PC-3 (cell line): ENCODE data around the gene LMOD1. TPM values are rescaled to one million over a fixed set of nuclear protein-coding genes. Genes with fewer than 3 reads are reported as not detected.

Source experiments
- ATAC-seq: fragments of 200-7000 bp; cut with Tn5 transposase; 2 replicates; pipeline ENCODE4 v1.9.1; 2020; ENCODE audit warnings: mild to moderate bottlenecking, moderate library complexity
- BruUV-seq: library from RNA; stranded (reverse); fragments of 400-500 nt; replicated peaks from 2 replicates; lab custom pipeline; 2021; lab: Mats Ljungman, UMichigan
- CTCF ChIA-PET: fragments of 300-600 bp; sonication (Branson Sonifier 250); formaldehyde crosslinking; loops from one replicate; lab custom pipeline; 2022; ENCODE audit warnings: antibody characterized with exemption; lab: Charles Lee
- POLR2A ChIA-PET: fragments of 300-600 bp; sonication (Branson Sonifier 250); formaldehyde crosslinking; loops from one replicate; lab custom pipeline; 2022; ENCODE audit warnings: antibody characterized with exemption; ENCODE audit not compliant: unreplicated experiment; lab: Charles Lee
- DNase-seq: peaks from one replicate; pipeline ENCODE4 v3.0.0-alpha.2; 2015
- H2AFZ ChIP-seq: fragments of 300-600 bp; sonication (generic); 2 replicates; pipeline ENCODE4 v1.6.0; 2016; ENCODE audit warnings: antibody characterized with exemption, low read length
- H3F3A ChIP-seq: fragments of 300-600 bp; sonication (generic); one replicate; pipeline ENCODE4 v1.6.0; 2017; ENCODE audit warnings: antibody characterized with exemption, low read length, control low read depth, mild to moderate bottlenecking; ENCODE audit not compliant: unreplicated experiment
- H3K27ac ChIP-seq: fragments of 300-600 bp; sonication (generic); 2 replicates; pipeline ENCODE4 v1.5.1; 2016; ENCODE audit warnings: mild to moderate bottlenecking, low read length
- H3K27me3 ChIP-seq: fragments of 300-600 bp; sonication (generic); 2 replicates; pipeline ENCODE4 v1.6.1; 2016; ENCODE audit warnings: low read length, mixed read lengths
- H3K36me3 ChIP-seq: fragments of 300-600 bp; sonication (generic); 2 replicates; pipeline ENCODE4 v1.6.1; 2016; ENCODE audit warnings: low read depth, mixed run types, low read length, mixed read lengths
- H3K4me1 ChIP-seq: fragments of 300-600 bp; sonication (generic); 2 replicates; pipeline ENCODE4 v1.5.1; 2016; ENCODE audit warnings: low read length; ENCODE audit not compliant: insufficient read depth
- H3K4me2 ChIP-seq: fragments of 300-600 bp; sonication (generic); 2 replicates; pipeline ENCODE4 v1.6.0; 2016; ENCODE audit warnings: low read length
- H3K4me3 ChIP-seq: fragments of 300-600 bp; sonication (generic); 2 replicates; pipeline ENCODE4 v1.5.1; 2016; ENCODE audit warnings: mild to moderate bottlenecking, low read length, mixed read lengths
- H3K79me2 ChIP-seq: fragments of 300-600 bp; sonication (generic); 2 replicates; pipeline ENCODE4 v1.6.1; 2017; ENCODE audit warnings: low read length, mixed read lengths
- H3K9ac ChIP-seq: fragments of 300-600 bp; sonication (generic); 2 replicates; pipeline ENCODE4 v1.6.0; 2016; ENCODE audit warnings: mild to moderate bottlenecking, low read length
- H3K9me2 ChIP-seq: fragments of 300-600 bp; sonication (generic); replicated peaks from 2 replicates; pipeline ENCODE4 v1.6.1; 2016; ENCODE audit warnings: mixed run types, low read length, mixed read lengths
- H3K9me3 ChIP-seq: fragments of 300-600 bp; sonication (generic); 2 replicates; pipeline ENCODE4 v1.6.1; 2016; ENCODE audit warnings: low read length, mixed read lengths
- H4K20me1 ChIP-seq: fragments of 300-600 bp; sonication (generic); 2 replicates; pipeline ENCODE4 v1.6.1; 2016; ENCODE audit warnings: low read length, mixed read lengths
- CTCF ChIP-seq: fragments of 300-600 bp; sonication (generic); conservative IDR thresholded peaks from 2 replicates; pipeline ENCODE4 v1.5.1; 2017; ENCODE audit warnings: antibody characterized with exemption, low read depth, mild to moderate bottlenecking, low read length
- EZH2 ChIP-seq: fragments of 300-600 bp; sonication (generic); IDR thresholded peaks from one replicate; pipeline ENCODE4 v1.6.1; 2017; ENCODE audit warnings: antibody characterized with exemption, mild to moderate bottlenecking, low read length; ENCODE audit not compliant: unreplicated experiment
- EZH2phosphoT487 ChIP-seq: fragments of 300-600 bp; sonication (generic); IDR thresholded peaks from 2 replicates; pipeline ENCODE4 v1.6.1; 2018; ENCODE audit warnings: mild to moderate bottlenecking, antibody characterized with exemption, low read length, borderline replicate concordance
- intact Hi-C: fragments of 100-400 bp; cut with micrococcal nuclease; formaldehyde crosslinking; loops from 2 replicates; pipeline ENCODE4 v1.9.0; 2023
- total RNA-seq: library from RNA; depleted of rRNA; stranded (reverse); fragments of >200 nt; gene quantifications from 2 replicates; pipeline ENCODE4 v1.2.3, GENCODE V29; 2014

LMOD1 gene
- total RNA-seq, 1 experiment from 2014 or later, result 0.07 TPM

GRCh38 chr1:201939574-201939973, 6.8 kb downstream of the LMOD1 start:
- Histone ChIP-seq H3K9me2 (no peaks in the 10 kb centered on the region), H3K4me3 (no peak overlapping the region), H3K27me3 (no peaks in the 10 kb centered on the region), H3K4me1 (peaks cover 6% of the 10 kb centered on the region; the same call in 1 of the 2 replicates), H3K79me2 (no peaks in the 10 kb centered on the region), H3K27ac (no peak overlapping the region), H4K20me1 (no peaks in the 10 kb centered on the region), H3F3A (no peaks in the 10 kb centered on the region), H3K4me2 (no peak overlapping the region), H3K9me3 (no peaks in the 10 kb centered on the region), H2AFZ (no peak overlapping the region), H3K9ac (no peak overlapping the region), H3K36me3 (no peaks in the 10 kb centered on the region)
- ChIA-PET POLR2A (no interaction called here), CTCF (no interaction called here)
- ATAC-seq, result no peak
- TF ChIP-seq EZH2 (no peak), CTCF (no peak), EZH2phosphoT487 (no peak)
- intact Hi-C loops, result no loop called here
- no TSS peak for BruUV-seq
- no peak for DNase-seq

DNA sequence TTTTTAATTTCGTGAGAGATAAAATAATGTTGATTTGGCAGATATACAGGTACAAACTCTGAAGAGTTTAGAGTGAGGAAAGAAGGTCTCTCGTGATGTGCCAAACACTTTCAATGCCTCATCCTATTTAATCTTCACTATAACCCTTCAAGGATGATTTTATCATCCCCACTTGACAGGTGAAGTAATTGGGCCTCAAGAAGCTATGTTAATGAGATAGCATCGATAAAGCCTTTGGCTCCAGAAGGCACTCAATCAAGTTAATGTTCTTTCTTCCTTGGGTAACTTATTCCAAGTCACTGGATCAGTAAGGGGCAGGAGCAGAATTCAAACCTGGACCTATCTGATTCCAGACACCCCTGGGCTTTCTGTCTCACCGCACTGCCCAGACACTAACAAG, 7.2 kb downstream of the LMOD1 start:
- no peaks in the 10 kb centered on the region for H3F3A ChIP-seq
- no TSS peak for BruUV-seq
- DNase-seq (no peak), ATAC-seq (no peak)
- ChIA-PET POLR2A (no interaction called here), CTCF (no interaction called here)
- H3K79me2 ChIP-seq, result no peaks in the 10 kb centered on the region
- TF ChIP-seq EZH2phosphoT487, result no peak
- TF ChIP-seq EZH2, result no peak
- TF ChIP-seq CTCF, result no peak
- peaks cover 6% of the 10 kb centered on the region; the same call in 1 of the 2 replicates for H3K4me1 ChIP-seq
- no peak overlapping the region for H3K4me2 ChIP-seq
- intact Hi-C loops, result no loop called here
- no peaks in the 10 kb centered on the region for H4K20me1 ChIP-seq
- no peaks in the 10 kb centered on the region for H3K9me2 ChIP-seq
- no peak overlapping the region for H2AFZ ChIP-seq
- H3K27ac ChIP-seq, result no peak overlapping the region
- H3K27me3 ChIP-seq, result no peaks in the 10 kb centered on the region
- H3K9ac ChIP-seq, result no peak overlapping the region
- H3K9me3 ChIP-seq, result no peaks in the 10 kb centered on the region
- H3K36me3 ChIP-seq, result no peaks in the 10 kb centered on the region
- no peak overlapping the region for H3K4me3 ChIP-seq

DNA sequence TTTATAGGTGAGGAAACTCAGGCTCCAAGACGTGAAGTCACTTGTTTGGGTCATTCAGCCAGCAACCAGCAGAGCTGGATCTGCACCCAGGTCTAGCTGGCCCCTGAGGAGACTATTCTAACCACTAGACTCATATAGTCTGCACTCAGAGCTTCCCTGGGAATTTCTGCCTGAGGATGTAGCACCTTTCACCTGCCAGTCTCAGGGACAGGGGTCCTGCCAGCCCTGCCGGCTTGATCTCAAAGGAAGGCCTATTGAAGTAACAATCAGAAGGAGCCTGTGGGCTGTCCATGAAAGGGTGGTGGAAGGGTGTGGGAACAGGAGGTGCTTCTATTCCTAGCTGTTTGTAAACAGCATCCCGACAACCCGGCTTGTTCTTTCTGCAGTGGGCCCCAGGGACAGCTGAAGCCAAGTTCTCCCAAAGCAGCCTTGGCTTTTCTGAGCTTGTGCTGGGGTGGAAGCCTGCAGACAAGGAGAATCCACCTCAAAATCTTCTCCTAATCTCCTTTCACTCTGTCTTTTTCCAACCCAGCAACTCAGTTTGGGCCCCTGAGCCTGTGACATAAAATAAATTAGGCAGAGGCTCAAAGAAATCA, 7.8 kb downstream of the LMOD1 start:
- ATAC-seq (no peak), DNase-seq (no peak)
- intact Hi-C loops, result no loop called here
- H3K9me2 ChIP-seq, result no peaks in the 10 kb centered on the region
- no peaks in the 10 kb centered on the region for H3F3A ChIP-seq
- H3K27me3 ChIP-seq, result no peaks in the 10 kb centered on the region
- H3K9ac ChIP-seq, result no peak overlapping the region
- H3K4me2 ChIP-seq, result no peak overlapping the region
- ChIA-PET POLR2A (no interaction called here), CTCF (interaction anchor here (0.6 kb wide), 1 partner anchor 56 kb away, joined by 5 read pairs; no protein-coding TSS in a partner anchor)
- H3K4me3 ChIP-seq, result no peak overlapping the region
- TF ChIP-seq EZH2phosphoT487 (no peak), EZH2 (no peak), CTCF (no peak)
- H3K79me2 ChIP-seq, result no peaks in the 10 kb centered on the region
- H4K20me1 ChIP-seq, result no peaks in the 10 kb centered on the region
- no peak overlapping the region for H3K27ac ChIP-seq
- no peaks in the 10 kb centered on the region for H3K36me3 ChIP-seq
- no peaks in the 10 kb centered on the region for H3K9me3 ChIP-seq
- no TSS peak for BruUV-seq
- H3K4me1 ChIP-seq, result peaks cover 6% of the 10 kb centered on the region; the same call in 1 of the 2 replicates
- no peak overlapping the region for H2AFZ ChIP-seq
